Measurements from ENCODE around the gene TAL2. TPM values are rescaled to one million over a fixed set of nuclear protein-coding genes. Genes with fewer than 3 reads are reported as not detected.

Gene TAL2
- total RNA-seq, 1 donor from 2014 or later, result not detected

- no peak for DNase-seq (ENCODE audit: low spot score in 2 of 2)
- intact Hi-C loops (cut with DNase I), result no loop called here
- Histone ChIP-seq H3K4me3 (no peak overlapping the region), H3K4me1 (no peaks in the 10 kb centered on the region), H3K27ac (no peak overlapping the region), H3K27me3 (no peaks in the 10 kb centered on the region), H3K36me3 (no peaks in the 10 kb centered on the region), H3K9me3 (no peaks in the 10 kb centered on the region)
- no peak for TF ChIP-seq CTCF (IDR thresholded peaks at IDR 0.05)
Observed at GRCh38 chr9:105676351-105676923, 14.2 kb downstream of the TAL2 start.

GRCh38 chr9:105678163-105678562 lies 15.9 kb downstream of the TAL2 start:
- DNase-seq (ENCODE audit: low spot score in 2 of 2), result no peak
- Histone ChIP-seq H3K4me3 (no peak overlapping the region), H3K4me1 (no peaks in the 10 kb centered on the region), H3K27ac (no peak overlapping the region), H3K36me3 (no peaks in the 10 kb centered on the region), H3K27me3 (no peaks in the 10 kb centered on the region), H3K9me3 (no peaks in the 10 kb centered on the region)
- intact Hi-C loops (cut with DNase I), result no loop called here
- no peak for TF ChIP-seq CTCF (IDR thresholded peaks at IDR 0.05)

- no peaks in the 10 kb centered on the region for H3K4me1 ChIP-seq
- no peak for DNase-seq (ENCODE audit: low spot score in 2 of 2)
- TF ChIP-seq CTCF (IDR thresholded peaks at IDR 0.05), result no peak
- no peaks in the 10 kb centered on the region for H3K9me3 ChIP-seq
- H3K36me3 ChIP-seq, result no peaks in the 10 kb centered on the region
- no peak overlapping the region for H3K4me3 ChIP-seq
- H3K27me3 ChIP-seq, result no peaks in the 10 kb centered on the region
- H3K27ac ChIP-seq, result no peak overlapping the region
- intact Hi-C loops (cut with DNase I), result no loop called here
Observed at GRCh38 chr9:105678781-105679180, 16.5 kb downstream of the TAL2 start.

GRCh38 chr9:105679257-105680022 lies 17.2 kb downstream of the TAL2 start:
- Histone ChIP-seq H3K27me3 (no peaks in the 10 kb centered on the region), H3K27ac (no peak overlapping the region), H3K9me3 (no peaks in the 10 kb centered on the region), H3K4me3 (no peak overlapping the region), H3K4me1 (no peaks in the 10 kb centered on the region), H3K36me3 (no peaks in the 10 kb centered on the region)
- no peak for TF ChIP-seq CTCF (IDR thresholded peaks at IDR 0.05)
- intact Hi-C loops (cut with DNase I), result no loop called here
- DNase-seq (ENCODE audit: low spot score in 2 of 2), result no peak

GRCh38 chr9:105681313-105681712 lies 19.1 kb downstream of the TAL2 start:
- H3K36me3 ChIP-seq, result no peaks in the 10 kb centered on the region
- no peak for DNase-seq (ENCODE audit: low spot score in 2 of 2)
- no peaks in the 10 kb centered on the region for H3K9me3 ChIP-seq
- H3K4me3 ChIP-seq, result no peak overlapping the region
- H3K27ac ChIP-seq, result no peak overlapping the region
- H3K27me3 ChIP-seq, result no peaks in the 10 kb centered on the region
- H3K4me1 ChIP-seq, result no peaks in the 10 kb centered on the region
- intact Hi-C loops (cut with DNase I), result no loop called here
- TF ChIP-seq CTCF (IDR thresholded peaks at IDR 0.05), result no peak
